PC-3 (cell line): ENCODE measurements around the gene TMEM94. TPM values are rescaled to one million over a fixed set of nuclear protein-coding genes. Genes with fewer than 3 reads are reported as not detected.

ENCODE experiments used
- ATAC-seq: fragments of 200-7000 bp; cut with Tn5 transposase; 2 replicates; pipeline ENCODE4 v1.9.1; 2020; ENCODE audit warnings: mild to moderate bottlenecking, moderate library complexity
- BruUV-seq: library from RNA; stranded (reverse); fragments of 400-500 nt; replicated peaks from 2 replicates; lab custom pipeline; 2021; lab: Mats Ljungman, UMichigan
- CTCF ChIA-PET: fragments of 300-600 bp; sonication (Branson Sonifier 250); formaldehyde crosslinking; loops from one replicate; lab custom pipeline; 2022; ENCODE audit warnings: antibody characterized with exemption; lab: Charles Lee
- POLR2A ChIA-PET: fragments of 300-600 bp; sonication (Branson Sonifier 250); formaldehyde crosslinking; loops from one replicate; lab custom pipeline; 2022; ENCODE audit warnings: antibody characterized with exemption; ENCODE audit not compliant: unreplicated experiment; lab: Charles Lee
- DNase-seq: peaks from one replicate; pipeline ENCODE4 v3.0.0-alpha.2; 2015
- H2AFZ ChIP-seq: fragments of 300-600 bp; sonication (generic); 2 replicates; pipeline ENCODE4 v1.6.0; 2016; ENCODE audit warnings: antibody characterized with exemption, low read length
- H3F3A ChIP-seq: fragments of 300-600 bp; sonication (generic); one replicate; pipeline ENCODE4 v1.6.0; 2017; ENCODE audit warnings: antibody characterized with exemption, low read length, control low read depth, mild to moderate bottlenecking; ENCODE audit not compliant: unreplicated experiment
- H3K27ac ChIP-seq: fragments of 300-600 bp; sonication (generic); 2 replicates; pipeline ENCODE4 v1.5.1; 2016; ENCODE audit warnings: mild to moderate bottlenecking, low read length
- H3K27me3 ChIP-seq: fragments of 300-600 bp; sonication (generic); 2 replicates; pipeline ENCODE4 v1.6.1; 2016; ENCODE audit warnings: low read length, mixed read lengths
- H3K36me3 ChIP-seq: fragments of 300-600 bp; sonication (generic); 2 replicates; pipeline ENCODE4 v1.6.1; 2016; ENCODE audit warnings: low read depth, mixed run types, low read length, mixed read lengths
- H3K4me1 ChIP-seq: fragments of 300-600 bp; sonication (generic); 2 replicates; pipeline ENCODE4 v1.5.1; 2016; ENCODE audit warnings: low read length; ENCODE audit not compliant: insufficient read depth
- H3K4me2 ChIP-seq: fragments of 300-600 bp; sonication (generic); 2 replicates; pipeline ENCODE4 v1.6.0; 2016; ENCODE audit warnings: low read length
- H3K4me3 ChIP-seq: fragments of 300-600 bp; sonication (generic); 2 replicates; pipeline ENCODE4 v1.5.1; 2016; ENCODE audit warnings: mild to moderate bottlenecking, low read length, mixed read lengths
- H3K79me2 ChIP-seq: fragments of 300-600 bp; sonication (generic); 2 replicates; pipeline ENCODE4 v1.6.1; 2017; ENCODE audit warnings: low read length, mixed read lengths
- H3K9ac ChIP-seq: fragments of 300-600 bp; sonication (generic); 2 replicates; pipeline ENCODE4 v1.6.0; 2016; ENCODE audit warnings: mild to moderate bottlenecking, low read length
- H3K9me2 ChIP-seq: fragments of 300-600 bp; sonication (generic); replicated peaks from 2 replicates; pipeline ENCODE4 v1.6.1; 2016; ENCODE audit warnings: mixed run types, low read length, mixed read lengths
- H3K9me3 ChIP-seq: fragments of 300-600 bp; sonication (generic); 2 replicates; pipeline ENCODE4 v1.6.1; 2016; ENCODE audit warnings: low read length, mixed read lengths
- H4K20me1 ChIP-seq: fragments of 300-600 bp; sonication (generic); 2 replicates; pipeline ENCODE4 v1.6.1; 2016; ENCODE audit warnings: low read length, mixed read lengths
- EZH2 ChIP-seq: fragments of 300-600 bp; sonication (generic); IDR thresholded peaks from one replicate; pipeline ENCODE4 v1.6.1; 2017; ENCODE audit warnings: antibody characterized with exemption, mild to moderate bottlenecking, low read length; ENCODE audit not compliant: unreplicated experiment
- EZH2phosphoT487 ChIP-seq: fragments of 300-600 bp; sonication (generic); IDR thresholded peaks from 2 replicates; pipeline ENCODE4 v1.6.1; 2018; ENCODE audit warnings: mild to moderate bottlenecking, antibody characterized with exemption, low read length, borderline replicate concordance
- intact Hi-C: fragments of 100-400 bp; cut with micrococcal nuclease; formaldehyde crosslinking; loops from 2 replicates; pipeline ENCODE4 v1.9.0; 2023
- total RNA-seq: library from RNA; depleted of rRNA; stranded (reverse); fragments of >200 nt; gene quantifications from 2 replicates; pipeline ENCODE4 v1.2.3, GENCODE V29; 2014
- TF ChIP-seq, protein P1 (sequence below): fragments of 300-600 bp; sonication (generic); conservative IDR thresholded peaks from 2 replicates; pipeline ENCODE4 v1.5.1; 2017; ENCODE audit warnings: antibody characterized with exemption, low read depth, mild to moderate bottlenecking, low read length

TMEM94 gene
- total RNA-seq, 1 experiment from 2014 or later = 45.6 TPM

DNA sequence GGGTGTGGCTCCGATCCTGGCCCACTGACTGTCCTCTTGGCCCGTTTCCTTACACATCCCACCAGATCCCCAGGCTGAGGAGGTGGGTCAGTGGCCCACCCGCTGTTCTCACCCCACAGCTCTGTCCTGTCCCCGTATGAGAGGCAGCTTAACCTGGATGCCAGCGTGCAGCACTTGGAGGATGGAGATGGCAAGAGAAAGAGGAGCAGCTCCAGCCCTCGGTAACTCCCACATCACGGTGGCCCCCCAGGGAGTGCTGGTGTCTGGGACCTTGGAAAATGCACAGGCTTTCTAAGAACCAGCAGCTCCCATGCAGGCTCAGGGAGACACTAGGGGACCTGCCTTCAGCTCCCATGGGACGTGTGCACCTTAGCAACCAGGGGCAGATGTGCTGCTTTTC, 64.9 kb downstream of the TMEM94 start:
- Histone ChIP-seq H3K4me1 (peaks cover 18% of the 10 kb centered on the region), H3K9me2 (no peaks in the 10 kb centered on the region), H3K9ac (no peak overlapping the region), H3K27me3 (no peaks in the 10 kb centered on the region), H3K4me3 (no peak overlapping the region), H2AFZ (no peak overlapping the region), H3K4me2 (no peak overlapping the region), H4K20me1 (no peaks in the 10 kb centered on the region), H3K79me2 (peaks cover 21% of the 10 kb centered on the region), H3K27ac (no peak overlapping the region), H3F3A (no peaks in the 10 kb centered on the region), H3K9me3 (no peaks in the 10 kb centered on the region), H3K36me3 (peaks cover 4% of the 10 kb centered on the region; the same call in 1 of the 2 replicates)
- intact Hi-C loops = no loop called here
- ChIA-PET CTCF (no interaction called here), POLR2A (no interaction called here)
- DNase-seq (no peak), ATAC-seq (no peak)
- TF ChIP-seq EZH2 = no peak
- no peak for TF ChIP-seq EZH2phosphoT487
- TF ChIP-seq, protein P1, sequence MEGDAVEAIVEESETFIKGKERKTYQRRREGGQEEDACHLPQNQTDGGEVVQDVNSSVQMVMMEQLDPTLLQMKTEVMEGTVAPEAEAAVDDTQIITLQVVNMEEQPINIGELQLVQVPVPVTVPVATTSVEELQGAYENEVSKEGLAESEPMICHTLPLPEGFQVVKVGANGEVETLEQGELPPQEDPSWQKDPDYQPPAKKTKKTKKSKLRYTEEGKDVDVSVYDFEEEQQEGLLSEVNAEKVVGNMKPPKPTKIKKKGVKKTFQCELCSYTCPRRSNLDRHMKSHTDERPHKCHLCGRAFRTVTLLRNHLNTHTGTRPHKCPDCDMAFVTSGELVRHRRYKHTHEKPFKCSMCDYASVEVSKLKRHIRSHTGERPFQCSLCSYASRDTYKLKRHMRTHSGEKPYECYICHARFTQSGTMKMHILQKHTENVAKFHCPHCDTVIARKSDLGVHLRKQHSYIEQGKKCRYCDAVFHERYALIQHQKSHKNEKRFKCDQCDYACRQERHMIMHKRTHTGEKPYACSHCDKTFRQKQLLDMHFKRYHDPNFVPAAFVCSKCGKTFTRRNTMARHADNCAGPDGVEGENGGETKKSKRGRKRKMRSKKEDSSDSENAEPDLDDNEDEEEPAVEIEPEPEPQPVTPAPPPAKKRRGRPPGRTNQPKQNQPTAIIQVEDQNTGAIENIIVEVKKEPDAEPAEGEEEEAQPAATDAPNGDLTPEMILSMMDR = no peak
- no TSS peak for BruUV-seq

DNA sequence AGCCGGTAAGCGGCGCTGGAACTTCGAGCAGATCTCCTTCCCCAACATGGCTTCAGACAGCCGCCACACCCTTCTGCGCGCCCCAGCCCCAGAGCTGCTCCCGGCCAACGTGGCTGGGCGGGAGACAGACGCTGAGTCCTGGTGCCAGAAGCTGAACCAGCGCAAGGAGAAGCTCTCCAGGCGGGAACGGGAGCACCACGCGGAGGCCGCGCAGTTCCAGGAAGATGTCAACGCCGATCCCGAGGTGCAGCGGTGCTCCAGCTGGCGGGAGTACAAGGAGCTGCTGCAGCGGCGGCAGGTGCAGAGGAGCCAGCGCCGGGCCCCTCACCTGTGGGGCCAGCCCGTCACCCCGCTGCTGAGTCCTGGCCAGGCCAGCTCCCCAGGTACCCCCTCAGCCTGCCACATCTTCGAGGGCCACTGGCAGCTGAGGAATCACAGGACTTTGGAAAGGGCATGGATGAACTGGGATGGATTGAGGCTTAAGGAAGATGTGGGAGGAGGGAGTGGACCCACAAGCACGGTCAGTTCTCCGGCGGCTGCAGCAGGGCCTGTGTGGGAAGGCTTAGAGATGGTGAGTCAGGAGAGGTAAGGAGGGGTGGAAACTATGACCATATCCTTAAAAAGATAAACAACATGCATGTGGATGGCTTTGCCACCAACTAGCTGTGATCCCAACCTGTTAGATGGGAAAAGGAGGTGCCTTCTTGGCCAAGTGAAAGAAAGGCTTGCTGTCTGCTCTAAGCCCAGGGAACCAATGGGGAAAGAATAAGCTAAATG, 65.7 kb downstream of the TMEM94 start:
- H3K27ac ChIP-seq = no peak overlapping the region
- no peak for ATAC-seq
- H4K20me1 ChIP-seq = no peaks in the 10 kb centered on the region
- H3K9me3 ChIP-seq = no peaks in the 10 kb centered on the region
- H3F3A ChIP-seq = no peaks in the 10 kb centered on the region
- peaks cover 21% of the 10 kb centered on the region for H3K4me1 ChIP-seq
- H3K36me3 ChIP-seq = peaks cover 4% of the 10 kb centered on the region; the same call in 1 of the 2 replicates
- CTCF ChIA-PET = interaction anchor here (0.5 kb wide), 1 partner anchor 72 kb away, joined by 3 read pairs; no protein-coding TSS in a partner anchor
- POLR2A ChIA-PET = no interaction called here
- intact Hi-C loops = no loop called here
- no peak overlapping the region for H2AFZ ChIP-seq
- no peak overlapping the region for H3K4me2 ChIP-seq
- H3K9ac ChIP-seq = no peak overlapping the region
- no peaks in the 10 kb centered on the region for H3K9me2 ChIP-seq
- TF ChIP-seq EZH2 = no peak
- TF ChIP-seq, protein P1 = no peak
- no peak overlapping the region for H3K4me3 ChIP-seq
- H3K79me2 ChIP-seq = peaks cover 24% of the 10 kb centered on the region
- no peaks in the 10 kb centered on the region for H3K27me3 ChIP-seq
- no TSS peak for BruUV-seq
- peak; percentile 30 for DNase-seq

DNA sequence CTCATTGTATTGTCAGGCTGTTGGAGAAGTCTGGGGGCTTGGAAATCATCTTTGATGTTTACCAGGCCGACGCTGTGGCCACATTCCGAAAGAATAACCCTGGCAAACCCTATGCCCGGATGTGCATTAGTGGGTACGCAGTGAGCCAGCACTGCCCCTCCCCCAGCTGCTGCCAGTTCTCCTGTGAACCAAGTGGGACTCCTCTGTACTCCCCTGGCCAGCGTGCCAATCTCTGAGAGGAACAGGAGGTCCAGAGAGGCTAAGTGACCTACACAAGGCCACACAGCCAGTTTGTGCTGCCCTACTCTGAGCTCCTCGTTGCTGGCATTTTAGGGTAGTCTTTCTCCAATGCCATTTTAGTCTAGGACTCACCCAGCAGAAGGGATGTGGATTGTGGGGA, 67.2 kb downstream of the TMEM94 start:
- Histone ChIP-seq H3K4me2 (no peak overlapping the region), H3K4me1 (peaks cover 13% of the 10 kb centered on the region), H3K9me2 (no peaks in the 10 kb centered on the region), H3K27ac (no peak overlapping the region), H4K20me1 (no peaks in the 10 kb centered on the region), H2AFZ (no peak overlapping the region), H3K9me3 (no peaks in the 10 kb centered on the region), H3K36me3 (peaks cover 4% of the 10 kb centered on the region; the same call in 1 of the 2 replicates), H3K4me3 (no peak overlapping the region), H3F3A (no peaks in the 10 kb centered on the region), H3K27me3 (no peaks in the 10 kb centered on the region), H3K9ac (no peak overlapping the region), H3K79me2 (peaks cover 26% of the 10 kb centered on the region)
- ChIA-PET CTCF (no interaction called here), POLR2A (no interaction called here)
- DNase-seq (no peak), ATAC-seq (no peak)
- TF ChIP-seq EZH2phosphoT487 (no peak), EZH2 (no peak)
- BruUV-seq = no TSS peak
- intact Hi-C loops = loop anchor here (2.0 kb wide), 1 partner anchor 25 kb away; no protein-coding TSS in a partner anchor
